Activated naive CD8-positive, alpha-beta T cell (primary cell): ENCODE data around the gene OASL.

Experiments
- H3K27ac Mint-ChIP-seq: one replicate; pipeline ENCODE4 v1.8.0; 2021; ENCODE audit warnings: mixed read lengths
- H3K27me3 Mint-ChIP-seq: one replicate; pipeline ENCODE4 v1.8.0; 2021; ENCODE audit warnings: mixed read lengths
- H3K36me3 Mint-ChIP-seq: one replicate; pipeline ENCODE4 v1.8.0; 2021; ENCODE audit warnings: mixed read lengths
- H3K4me1 Mint-ChIP-seq: one replicate; pipeline ENCODE4 v1.8.0; 2021; ENCODE audit warnings: low read depth, mixed read lengths
- H3K4me3 Mint-ChIP-seq: one replicate; pipeline ENCODE4 v1.8.0; 2021; ENCODE audit warnings: mild to moderate bottlenecking, mixed read lengths
- H3K9me3 Mint-ChIP-seq: one replicate; pipeline ENCODE4 v1.8.0; 2021; ENCODE audit warnings: low read depth, mixed read lengths

OASL gene

DNA sequence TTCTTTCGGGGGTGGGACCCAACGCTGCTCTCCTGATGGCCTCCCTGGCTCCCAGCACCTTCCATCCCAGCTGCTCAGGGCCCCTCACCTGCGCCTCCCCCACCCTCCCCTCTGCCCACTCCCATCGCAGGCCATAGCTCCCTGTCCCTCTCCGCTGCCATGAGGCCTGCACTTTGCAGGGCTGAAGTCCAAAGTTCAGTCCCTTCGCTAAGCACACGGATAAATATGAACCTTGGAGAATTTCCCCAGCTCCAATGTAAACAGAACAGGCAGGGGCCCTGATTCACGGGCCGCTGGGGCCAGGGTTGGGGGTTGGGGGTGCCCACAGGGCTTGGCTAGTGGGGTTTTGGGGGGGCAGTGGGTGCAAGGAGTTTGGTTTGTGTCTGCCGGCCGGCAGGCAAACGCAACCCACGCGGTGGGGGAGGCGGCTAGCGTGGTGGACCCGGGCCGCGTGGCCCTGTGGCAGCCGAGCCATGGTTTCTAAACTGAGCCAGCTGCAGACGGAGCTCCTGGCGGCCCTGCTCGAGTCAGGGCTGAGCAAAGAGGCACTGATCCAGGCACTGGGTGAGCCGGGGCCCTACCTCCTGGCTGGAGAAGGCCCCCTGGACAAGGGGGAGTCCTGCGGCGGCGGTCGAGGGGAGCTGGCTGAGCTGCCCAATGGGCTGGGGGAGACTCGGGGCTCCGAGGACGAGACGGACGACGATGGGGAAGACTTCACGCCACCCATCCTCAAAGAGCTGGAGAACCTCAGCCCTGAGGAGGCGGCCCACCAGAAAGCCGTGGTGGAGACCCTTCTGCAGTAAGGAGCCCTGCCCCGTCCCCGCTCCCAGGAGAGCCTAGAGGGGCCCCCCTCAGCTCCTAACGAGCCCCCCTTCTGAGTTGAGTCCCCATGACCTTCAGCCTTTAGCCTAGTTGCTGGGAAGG, 60.5 kb downstream of the OASL start, which contains the start of gene HNF1A:
TSS of gene HNF1A (plus strand) at position 248 of the 924 bp plus-strand sequence. CDS start at position 474, 226 bp downstream.
- H3K4me1 Mint-ChIP-seq, result no peaks in the 10 kb centered on the region
- no peaks in the 10 kb centered on the region for H3K9me3 Mint-ChIP-seq
- no peaks in the 10 kb centered on the region for H3K36me3 Mint-ChIP-seq
- no peaks in the 10 kb centered on the region for H3K27me3 Mint-ChIP-seq
- H3K4me3 Mint-ChIP-seq, result no peak within 1 kb of the TSS
- H3K27ac Mint-ChIP-seq, result no peak within 1 kb of the TSS

DNA sequence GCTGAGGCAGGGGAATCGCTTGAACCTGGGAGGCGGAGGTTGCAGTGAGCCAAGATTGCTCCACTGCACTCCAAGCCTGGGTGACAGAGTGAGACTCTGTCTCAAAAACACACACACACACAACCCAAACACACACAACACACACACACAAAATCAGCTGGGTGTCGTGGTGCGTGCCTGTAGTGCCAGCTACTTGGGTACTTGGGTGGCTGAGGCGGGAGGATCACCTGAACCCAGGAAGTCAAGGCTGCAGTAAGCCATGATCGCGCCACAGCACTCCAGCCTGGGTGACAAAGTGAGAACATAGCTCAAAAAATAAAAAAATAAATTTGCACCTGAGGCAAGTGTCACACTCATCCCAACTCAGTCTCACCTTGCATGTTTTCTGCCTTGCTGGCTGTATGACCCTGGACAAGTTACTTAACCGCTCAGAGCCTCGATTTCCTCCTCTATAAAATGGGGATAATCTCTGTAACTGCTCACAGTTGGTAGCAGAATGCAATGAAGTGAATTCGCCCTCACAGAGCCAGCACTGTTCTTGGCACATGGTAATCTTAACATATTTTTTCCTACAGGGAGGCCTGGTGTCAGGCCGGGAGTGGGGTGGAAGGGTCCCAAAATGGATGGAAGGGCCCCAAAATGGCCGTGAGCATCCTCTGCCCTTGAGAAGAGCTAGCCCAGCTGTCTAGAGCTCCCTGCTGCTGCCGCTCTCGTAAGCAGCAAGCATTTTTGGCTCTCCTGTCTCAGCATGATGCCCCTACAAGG, 61.3 kb downstream of the OASL start:
- Mint-ChIP-seq H3K4me1 (no peaks in the 10 kb centered on the region), H3K36me3 (no peaks in the 10 kb centered on the region), H3K9me3 (no peaks in the 10 kb centered on the region), H3K27me3 (no peaks in the 10 kb centered on the region), H3K27ac (no peak overlapping the region), H3K4me3 (no peak overlapping the region)

- Mint-ChIP-seq H3K36me3 (no peaks in the 10 kb centered on the region), H3K27ac (no peak overlapping the region), H3K27me3 (no peaks in the 10 kb centered on the region), H3K4me3 (no peak overlapping the region), H3K9me3 (no peaks in the 10 kb centered on the region), H3K4me1 (peaks cover 4% of the 10 kb centered on the region)
Observed at GRCh38 chr12:120972870-120973543, 66.0 kb downstream of the OASL start.

GRCh38 chr12:120971299-120972180, 67.5 kb downstream of the OASL start:
- H3K27ac Mint-ChIP-seq, result no peak overlapping the region
- no peaks in the 10 kb centered on the region for H3K9me3 Mint-ChIP-seq
- H3K27me3 Mint-ChIP-seq, result no peaks in the 10 kb centered on the region
- peaks cover 4% of the 10 kb centered on the region for H3K4me1 Mint-ChIP-seq
- no peak overlapping the region for H3K4me3 Mint-ChIP-seq
- H3K36me3 Mint-ChIP-seq, result no peaks in the 10 kb centered on the region

- no peaks in the 10 kb centered on the region for H3K36me3 Mint-ChIP-seq
- no peak overlapping the region for H3K27ac Mint-ChIP-seq
- H3K4me1 Mint-ChIP-seq, result peaks cover 4% of the 10 kb centered on the region
- H3K9me3 Mint-ChIP-seq, result no peaks in the 10 kb centered on the region
- H3K27me3 Mint-ChIP-seq, result no peaks in the 10 kb centered on the region
- no peak overlapping the region for H3K4me3 Mint-ChIP-seq
Observed at GRCh38 chr12:120970310-120970709, 68.7 kb downstream of the OASL start.
